ENCODE results near the gene OR51B4.

OR51B4 gene

GRCh38 chr11:5293028-5293427, 8.7 kb downstream of the OR51B4 start:
- DNase-seq = no peak

GRCh38 chr11:5291207-5291838, 10.4 kb downstream of the OR51B4 start:
- DNase-seq = no peak

DNA sequence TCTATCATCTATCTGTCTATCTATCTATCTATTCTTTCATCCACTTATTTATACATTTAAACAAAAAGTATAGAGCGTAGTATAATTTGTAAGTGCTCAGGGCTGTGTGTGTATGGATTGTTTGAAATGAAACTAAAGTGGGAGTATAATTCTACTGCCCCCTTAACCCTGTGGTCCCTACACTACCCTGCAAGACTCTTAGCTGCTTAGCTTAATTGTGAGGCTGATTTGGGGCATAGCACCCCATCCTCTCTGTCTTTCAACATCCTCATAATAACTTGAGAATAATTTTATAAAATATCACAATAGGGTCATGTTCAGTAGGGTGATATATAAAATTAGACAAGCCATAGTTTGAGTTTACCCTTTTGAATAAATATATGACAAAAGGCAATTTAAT, 11.6 kb downstream of the OR51B4 start:
- DNase-seq = no peak

GRCh38 chr11:5289696-5290095, 12.1 kb downstream of the OR51B4 start:
- DNase-seq = no peak

GRCh38 chr11:5288906-5289550, 12.7 kb downstream of the OR51B4 start:
- DNase-seq = no peak

DNA sequence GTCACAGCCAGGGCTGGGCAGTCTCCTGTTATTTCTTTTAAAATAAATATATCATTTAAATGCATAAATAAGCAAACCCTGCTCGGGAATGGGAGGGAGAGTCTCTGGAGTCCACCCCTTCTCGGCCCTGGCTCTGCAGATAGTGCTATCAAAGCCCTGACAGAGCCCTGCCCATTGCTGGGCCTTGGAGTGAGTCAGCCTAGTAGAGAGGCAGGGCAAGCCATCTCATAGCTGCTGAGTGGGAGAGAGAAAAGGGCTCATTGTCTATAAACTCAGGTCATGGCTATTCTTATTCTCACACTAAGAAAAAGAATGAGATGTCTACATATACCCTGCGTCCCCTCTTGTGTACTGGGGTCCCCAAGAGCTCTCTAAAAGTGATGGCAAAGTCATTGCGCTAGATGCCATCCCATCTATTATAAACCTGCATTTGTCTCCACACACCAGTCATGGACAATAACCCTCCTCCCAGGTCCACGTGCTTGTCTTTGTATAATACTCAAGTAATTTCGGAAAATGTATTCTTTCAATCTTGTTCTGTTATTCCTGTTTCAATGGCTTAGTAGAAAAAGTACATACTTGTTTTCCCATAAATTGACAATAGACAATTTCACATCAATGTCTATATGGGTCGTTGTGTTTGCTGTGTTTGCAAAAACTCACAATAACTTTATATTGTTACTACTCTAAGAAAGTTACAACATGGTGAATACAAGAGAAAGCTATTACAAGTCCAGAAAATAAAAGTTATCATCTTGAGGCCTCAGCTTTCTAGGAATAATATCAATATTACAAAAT, 13.4 kb downstream of the OR51B4 start:
- no peak for DNase-seq

- no peak for DNase-seq
Measured at GRCh38 chr11:5286901-5287300, 14.8 kb downstream of the OR51B4 start.

DNA sequence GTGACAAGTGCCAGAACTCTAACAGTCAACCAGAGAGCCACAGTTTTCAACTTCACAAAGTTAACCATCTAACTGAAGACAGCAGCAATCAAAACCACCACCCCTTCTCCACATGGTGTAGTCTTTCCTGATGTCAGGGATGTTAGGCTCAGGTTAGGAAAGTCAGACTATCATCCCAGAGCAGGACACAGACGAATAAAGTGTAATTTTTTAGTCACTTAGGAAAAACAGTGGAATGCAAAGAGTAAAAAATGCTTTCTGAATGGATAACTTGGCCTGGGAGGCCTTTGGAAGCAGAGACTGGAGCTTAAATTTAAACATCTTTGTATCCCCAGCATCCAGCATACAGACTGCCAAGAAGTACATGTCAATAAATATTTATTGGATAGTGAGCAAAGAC, 15.4 kb downstream of the OR51B4 start:
- DNase-seq = no peak

DNA sequence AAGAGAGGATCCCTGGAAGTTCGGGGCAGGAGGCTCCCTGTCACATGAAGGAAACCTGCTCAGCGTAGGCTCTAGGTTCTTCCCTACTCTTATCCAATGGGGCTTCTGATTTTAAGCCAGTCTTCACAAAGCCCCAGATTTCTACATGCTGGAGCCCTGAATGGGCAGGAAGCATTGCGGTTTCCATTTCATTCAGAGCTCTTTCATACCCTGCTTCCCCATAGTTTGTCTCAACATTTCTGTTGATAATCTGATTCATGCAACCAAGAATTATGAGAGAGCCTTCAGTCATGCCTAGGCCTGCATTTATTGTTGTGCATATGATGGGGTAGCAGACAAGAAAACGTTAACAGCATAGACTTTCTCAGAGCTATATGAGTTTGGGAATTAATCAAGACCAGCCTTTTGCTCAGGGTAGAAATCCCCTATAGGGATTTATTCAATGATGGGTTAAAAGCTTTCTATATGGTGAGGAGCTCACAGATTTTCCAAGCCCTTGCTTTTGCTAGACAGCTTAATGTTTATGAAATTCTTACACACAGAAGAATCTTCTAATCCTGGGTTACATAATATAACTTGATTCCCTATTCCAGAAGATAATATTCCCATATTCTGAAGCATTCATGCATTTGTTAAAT, 15.9 kb downstream of the OR51B4 start:
- DNase-seq = no peak

DNA sequence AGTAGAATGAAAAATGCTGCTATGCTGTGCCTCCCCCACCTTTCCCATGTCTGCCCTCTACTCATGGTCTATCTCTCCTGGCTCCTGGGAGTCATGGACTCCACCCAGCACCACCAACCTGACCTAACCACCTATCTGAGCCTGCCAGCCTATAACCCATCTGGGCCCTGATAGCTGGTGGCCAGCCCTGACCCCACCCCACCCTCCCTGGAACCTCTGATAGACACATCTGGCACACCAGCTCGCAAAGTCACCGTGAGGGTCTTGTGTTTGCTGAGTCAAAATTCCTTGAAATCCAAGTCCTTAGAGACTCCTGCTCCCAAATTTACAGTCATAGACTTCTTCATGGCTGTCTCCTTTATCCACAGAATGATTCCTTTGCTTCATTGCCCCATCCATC, 17.1 kb downstream of the OR51B4 start:
- DNase-seq = no peak

- DNase-seq = no peak
Measured at GRCh38 chr11:5283882-5284281, 17.9 kb downstream of the OR51B4 start.

DNA sequence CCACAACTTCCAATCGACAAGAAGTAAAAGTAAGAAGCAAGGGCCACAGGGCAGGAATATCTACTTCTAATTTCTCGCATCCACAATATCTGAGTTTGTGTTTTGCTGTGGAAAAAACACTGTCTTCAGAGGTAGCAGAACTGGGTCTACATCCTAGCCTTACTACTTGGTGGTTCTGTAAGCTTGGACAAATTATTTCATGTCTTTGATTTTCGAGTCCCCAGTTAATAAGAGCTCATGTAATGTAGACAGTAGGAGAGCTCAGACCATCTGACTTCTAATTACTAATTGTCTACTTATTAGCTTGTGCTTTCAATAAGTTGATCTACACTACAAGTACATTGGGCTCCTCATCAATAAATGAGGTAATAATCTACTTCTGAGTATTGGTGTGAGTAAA, 18.7 kb downstream of the OR51B4 start:
- no peak for DNase-seq

DNA sequence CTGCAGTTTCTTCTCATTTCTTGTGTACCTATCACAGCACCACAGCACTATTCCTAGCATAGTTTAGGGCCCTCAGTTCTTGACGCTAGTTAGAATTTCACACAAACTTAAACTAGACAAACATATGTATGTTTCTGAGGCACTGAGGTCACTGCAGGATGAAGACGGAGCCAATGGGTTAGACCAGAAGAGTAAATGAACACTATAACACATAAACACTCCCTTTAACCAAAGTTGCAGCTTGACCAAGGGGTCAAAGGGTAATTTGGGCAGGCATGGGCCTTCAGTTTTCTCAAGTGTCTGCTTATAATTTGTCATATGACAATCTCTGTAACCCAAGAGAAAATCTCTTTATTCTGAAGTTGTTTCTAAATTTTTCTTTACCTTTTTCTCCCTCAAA, 19.1 kb downstream of the OR51B4 start:
- DNase-seq = no peak

DNA sequence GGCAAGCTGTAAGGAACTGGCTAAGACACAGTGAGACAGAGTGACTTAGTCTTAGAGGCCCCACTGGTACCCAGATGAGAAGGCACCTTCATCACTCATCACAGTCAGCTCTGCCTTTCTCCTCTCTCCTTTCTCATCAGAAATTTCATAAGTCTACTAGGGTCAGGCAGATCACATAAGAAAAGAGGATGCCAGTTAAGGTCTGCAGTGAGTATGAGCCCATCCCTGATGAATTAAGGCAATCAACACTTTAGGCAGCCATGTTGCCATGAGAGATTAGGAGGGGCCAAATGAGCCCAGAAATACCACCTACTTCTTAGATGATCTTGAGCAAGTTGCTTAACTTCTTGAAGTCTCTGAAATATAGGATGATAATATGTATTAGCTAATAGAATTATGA, 20.1 kb downstream of the OR51B4 start:
- DNase-seq = no peak

GRCh38 chr11:5280582-5281102, 21.1 kb downstream of the OR51B4 start:
- DNase-seq = peak; percentile 86

- no peak for DNase-seq
Measured at GRCh38 chr11:5279471-5280090, 22.2 kb downstream of the OR51B4 start.

DNA sequence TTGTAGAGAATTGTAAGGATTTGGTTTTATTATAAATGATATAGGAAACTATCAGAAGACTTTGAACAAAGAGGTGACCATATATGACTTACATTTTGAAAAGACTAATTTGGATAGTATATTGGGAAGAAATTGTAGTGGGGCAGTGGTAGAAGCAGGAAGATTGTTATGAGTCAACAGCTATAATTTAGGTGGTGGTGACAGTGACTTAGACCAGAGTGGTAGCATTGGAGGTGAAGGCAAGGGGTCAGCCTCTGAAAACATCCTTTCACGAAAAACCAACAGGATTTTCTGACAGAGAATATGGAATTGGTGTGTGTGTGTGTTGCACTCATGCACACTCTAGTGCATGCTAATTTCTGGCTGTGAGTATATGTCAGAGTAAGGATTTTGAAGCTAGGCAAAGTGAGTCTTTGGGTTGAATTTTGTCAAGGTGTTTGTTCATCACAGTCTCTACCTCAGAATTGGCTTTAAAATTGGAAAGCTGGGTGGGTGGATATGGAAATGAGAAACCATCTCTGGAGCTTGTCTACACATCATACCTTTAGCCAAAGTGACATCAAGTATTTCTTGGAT, 23.9 kb downstream of the OR51B4 start:
- DNase-seq = no peak

- DNase-seq = no peak
Measured at GRCh38 chr11:5276697-5277096, 25.0 kb downstream of the OR51B4 start.

DNA sequence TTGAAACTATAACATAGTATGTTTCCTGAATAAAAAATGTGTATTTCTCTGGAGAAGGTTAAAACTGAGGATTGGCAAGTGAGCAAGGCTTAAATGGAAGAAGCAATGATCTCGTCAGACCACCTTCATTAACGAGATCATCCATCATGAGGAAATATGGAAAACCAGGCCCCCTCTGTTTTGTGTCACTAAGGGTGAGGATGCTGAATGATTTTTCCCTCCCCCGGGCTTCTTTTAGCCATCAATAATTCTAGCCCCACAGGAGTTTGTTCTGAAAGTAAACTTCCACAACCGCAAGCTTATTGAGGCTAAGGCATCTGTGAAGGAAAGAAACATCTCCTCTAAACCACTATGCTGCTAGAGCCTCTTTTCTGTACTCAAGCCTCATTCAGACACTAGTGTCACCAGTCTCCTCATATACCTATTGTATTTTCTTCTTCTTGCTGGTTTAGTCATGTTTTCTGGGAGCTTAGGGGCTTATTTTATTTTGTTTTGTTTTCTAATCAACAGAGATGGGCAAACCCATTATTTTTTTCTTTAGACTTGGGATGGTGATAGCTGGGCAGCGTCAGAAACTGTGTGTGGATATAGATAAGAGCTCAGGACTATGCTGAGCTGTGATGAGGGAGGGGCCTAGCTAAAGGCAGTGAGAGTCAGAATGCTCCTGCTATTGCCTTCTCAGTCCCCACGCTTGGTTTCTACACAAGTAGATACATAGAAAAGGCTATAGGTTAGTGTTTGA, 26.2 kb downstream of the OR51B4 start:
- DNase-seq = no peak

DNA sequence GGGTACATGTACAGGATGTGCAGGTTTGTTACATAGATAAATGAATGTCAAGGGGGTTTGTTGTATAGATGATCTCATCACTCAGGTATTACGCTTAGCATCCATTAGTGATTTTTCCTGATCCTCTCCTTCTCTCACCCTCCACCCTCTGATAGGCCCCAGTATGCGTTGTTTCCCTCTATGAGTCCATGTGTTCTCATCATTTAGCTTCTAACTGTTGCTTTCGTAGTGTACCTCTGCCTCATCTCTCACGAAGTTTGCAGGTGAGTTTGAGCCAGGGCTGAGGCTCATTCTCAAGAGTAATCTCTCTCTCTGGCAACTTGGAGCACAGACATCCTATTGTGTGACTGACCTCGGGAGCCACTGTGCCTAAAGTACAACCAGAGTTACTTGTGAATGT, 27.4 kb downstream of the OR51B4 start:
- DNase-seq = no peak

GRCh38 chr11:5272395-5273017, 29.2 kb downstream of the OR51B4 start:
- DNase-seq = no peak
